Karpas-422 (cell line): ENCODE results near the gene NPEPPS. TPM values are rescaled to one million over a fixed set of nuclear protein-coding genes. Genes with fewer than 3 reads are reported as not detected.
"Not testable (repeated sequence)": the region's sequence is repeated elsewhere in the genome, so short reads cannot be mapped to it uniquely, and the experiment has no call there.

Experiments
- DNase-seq: peaks from one replicate; pipeline ENCODE4 v3.0.0-alpha.2; 2015
- H2AFZ ChIP-seq: fragments of 200-600 bp; sonication (generic); 2 replicates; pipeline ENCODE4 v1.6.1; 2014; ENCODE audit warnings: antibody characterized with exemption, low read length, mixed read lengths
- H3K27ac ChIP-seq: fragments of 200-600 bp; sonication (generic); 2 replicates; pipeline ENCODE4 v1.5.1; 2014; ENCODE audit warnings: mild to moderate bottlenecking, low read length, moderate library complexity
- H3K27me3 ChIP-seq: fragments of 200-600 bp; sonication (generic); 2 replicates; pipeline ENCODE4 v1.6.1; 2014; ENCODE audit warnings: low read length, mixed read lengths
- H3K36me3 ChIP-seq: fragments of 200-600 bp; sonication (generic); 2 replicates; pipeline ENCODE4 v1.6.1; 2014; ENCODE audit warnings: low read length, mixed read lengths; ENCODE audit not compliant: insufficient read depth
- H3K4me1 ChIP-seq: fragments of 200-600 bp; sonication (generic); 2 replicates; pipeline ENCODE4 v1.6.1; 2014; ENCODE audit warnings: mild to moderate bottlenecking, low read length, mixed read lengths
- H3K4me2 ChIP-seq: fragments of 200-600 bp; sonication (generic); 2 replicates; pipeline ENCODE4 v1.6.1; 2014; ENCODE audit warnings: low read length, low read depth, mild to moderate bottlenecking; ENCODE audit not compliant: poor library complexity, severe bottlenecking
- H3K4me3 ChIP-seq: fragments of 200-600 bp; sonication (generic); 2 replicates; pipeline ENCODE4 v1.5.1; 2014; ENCODE audit warnings: mild to moderate bottlenecking, antibody characterized with exemption, low read length, mixed read lengths
- H3K79me2 ChIP-seq: fragments of 200-600 bp; sonication (generic); 2 replicates; pipeline ENCODE4 v1.6.1; 2014; ENCODE audit warnings: mild to moderate bottlenecking, low read length, mixed read lengths
- H3K9ac ChIP-seq: fragments of 200-600 bp; sonication (generic); 2 replicates; pipeline ENCODE4 v1.6.0; 2014; ENCODE audit warnings: low read length
- H3K9me2 ChIP-seq: fragments of 200-600 bp; sonication (generic), shearing (Covaris generic); replicated peaks from 2 replicates; pipeline ENCODE4 v1.6.0; 2014; ENCODE audit warnings: mild to moderate bottlenecking, low read length, moderate library complexity; ENCODE audit not compliant: insufficient read depth
- H3K9me3 ChIP-seq: fragments of 300-700, 200-600 bp; sonication (generic); 2 replicates; pipeline ENCODE4 v1.6.1; 2014; ENCODE audit warnings: low read length, mixed read lengths
- H4K20me1 ChIP-seq: fragments of 200-600 bp; sonication (generic); 2 replicates; pipeline ENCODE4 v1.6.1; 2014; ENCODE audit warnings: mild to moderate bottlenecking, antibody characterized with exemption, low read length, low read depth; ENCODE audit not compliant: insufficient read depth
- total RNA-seq: library from RNA; depleted of rRNA; stranded (reverse); fragments of >200 nt; shearing (Covaris generic); gene quantifications from 2 replicates; pipeline ENCODE4 v1.2.3, GENCODE V29; 2014; ENCODE audit warnings: low replicate concordance

NPEPPS gene
- total RNA-seq, 1 experiment from 2014 or later: 64.4 TPM

DNA sequence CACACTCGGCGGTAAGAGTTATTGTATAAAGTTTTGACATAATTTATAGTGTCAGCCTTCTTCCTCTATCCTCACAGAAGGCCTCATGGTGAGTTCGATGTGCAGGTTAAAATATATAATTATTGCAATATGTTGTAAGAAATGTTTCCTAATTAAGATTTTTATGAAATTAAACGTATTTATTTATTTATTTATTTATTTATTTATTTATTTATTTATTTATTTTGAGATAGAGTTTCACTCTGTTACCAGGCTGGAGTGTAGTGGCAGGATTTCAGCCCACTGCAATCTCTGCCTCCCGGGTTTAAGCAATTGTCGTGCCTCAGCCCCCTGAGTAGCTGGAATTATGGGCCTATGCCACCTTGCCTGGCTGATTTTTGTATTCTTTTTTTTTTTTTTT, 13.4 kb downstream of the NPEPPS start:
- H3K79me2 ChIP-seq: peaks cover 36% of the 10 kb centered on the region
- not testable (repeated sequence) for H3K36me3 ChIP-seq, H4K20me1 ChIP-seq, H3K4me2 ChIP-seq, H2AFZ ChIP-seq, H3K27me3 ChIP-seq, H3K9ac ChIP-seq, H3K9me3 ChIP-seq, H3K4me3 ChIP-seq, H3K27ac ChIP-seq, H3K9me2 ChIP-seq, H3K4me1 ChIP-seq, DNase-seq

DNA sequence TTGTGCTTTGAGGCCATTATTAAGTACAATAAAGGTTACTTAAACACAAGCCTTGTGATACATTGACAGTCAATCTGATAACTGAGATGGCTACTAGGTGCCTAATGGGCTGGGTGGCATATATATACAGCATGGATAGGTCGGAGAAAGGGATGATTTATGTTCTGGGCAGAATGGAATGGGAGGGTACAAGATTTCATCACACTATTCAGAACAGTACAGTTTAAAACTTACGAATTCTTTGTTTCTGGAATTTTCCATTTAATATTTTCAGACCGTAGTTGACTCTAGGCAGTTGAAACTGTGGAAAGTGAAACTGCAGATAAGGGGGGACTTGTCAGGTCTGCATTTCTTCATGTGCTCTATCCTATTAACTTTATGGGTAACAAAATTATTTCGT, 23.8 kb downstream of the NPEPPS start:
- not testable (repeated sequence) for H3K4me1 ChIP-seq, H3K27ac ChIP-seq, H3K36me3 ChIP-seq, H3K9me3 ChIP-seq, H3K4me2 ChIP-seq, H3K9me2 ChIP-seq, H2AFZ ChIP-seq, H4K20me1 ChIP-seq, DNase-seq, H3K4me3 ChIP-seq, H3K9ac ChIP-seq, H3K27me3 ChIP-seq
- peaks cover 23% of the 10 kb centered on the region for H3K79me2 ChIP-seq

DNA sequence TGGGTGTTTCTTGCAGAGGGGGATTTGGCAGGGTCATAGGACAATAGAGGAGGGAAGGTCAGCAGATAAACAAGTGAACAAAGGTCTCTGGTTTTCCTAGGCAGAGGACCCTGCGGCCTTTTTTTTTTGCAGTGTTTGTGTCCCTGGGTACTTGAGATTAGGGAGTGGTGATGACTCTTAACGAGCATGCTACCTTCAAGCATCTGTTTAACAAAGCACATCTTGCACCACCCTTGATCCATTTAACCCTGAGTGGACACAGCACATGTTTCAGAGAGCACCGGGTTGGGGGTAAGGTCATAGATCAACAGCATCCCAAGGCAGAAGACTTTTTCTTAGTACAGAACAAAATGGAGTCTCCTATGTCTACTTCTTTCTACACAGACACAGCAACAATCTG, 25.2 kb downstream of the NPEPPS start:
- DNase-seq, H3K36me3 ChIP-seq, H4K20me1 ChIP-seq, H3K27me3 ChIP-seq, H3K9me3 ChIP-seq, H3K4me3 ChIP-seq, H3K27ac ChIP-seq, H2AFZ ChIP-seq, H3K4me2 ChIP-seq, H3K9me2 ChIP-seq, H3K4me1 ChIP-seq, H3K9ac ChIP-seq: not testable (repeated sequence)
- H3K79me2 ChIP-seq: peaks cover 31% of the 10 kb centered on the region

DNA sequence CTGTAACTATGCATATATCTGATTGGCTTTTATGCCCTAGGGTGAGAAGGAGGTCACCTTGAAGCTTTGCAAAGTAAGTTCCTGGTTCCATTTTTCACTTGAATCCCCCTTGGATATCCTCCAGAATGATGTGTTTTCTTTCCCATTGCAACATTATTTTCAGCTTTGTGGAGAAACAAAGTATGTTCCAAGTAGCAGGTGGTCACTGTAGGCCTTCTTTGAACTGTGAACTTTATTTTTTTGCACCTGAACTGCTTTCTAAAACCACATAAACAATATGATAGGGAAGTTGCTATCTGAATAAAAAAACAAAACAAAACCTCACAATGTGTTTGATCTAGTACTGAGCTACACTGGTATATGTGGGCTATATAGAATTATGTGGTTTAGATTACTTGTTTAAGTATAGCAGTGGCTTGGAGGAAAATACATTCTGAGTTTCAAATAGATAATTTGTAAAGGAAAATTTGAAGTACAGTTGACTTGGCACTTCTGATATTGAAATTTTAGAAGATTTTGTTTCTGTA, 29.7 kb downstream of the NPEPPS start:
- peaks cover 42% of the 10 kb centered on the region for H3K79me2 ChIP-seq

DNA sequence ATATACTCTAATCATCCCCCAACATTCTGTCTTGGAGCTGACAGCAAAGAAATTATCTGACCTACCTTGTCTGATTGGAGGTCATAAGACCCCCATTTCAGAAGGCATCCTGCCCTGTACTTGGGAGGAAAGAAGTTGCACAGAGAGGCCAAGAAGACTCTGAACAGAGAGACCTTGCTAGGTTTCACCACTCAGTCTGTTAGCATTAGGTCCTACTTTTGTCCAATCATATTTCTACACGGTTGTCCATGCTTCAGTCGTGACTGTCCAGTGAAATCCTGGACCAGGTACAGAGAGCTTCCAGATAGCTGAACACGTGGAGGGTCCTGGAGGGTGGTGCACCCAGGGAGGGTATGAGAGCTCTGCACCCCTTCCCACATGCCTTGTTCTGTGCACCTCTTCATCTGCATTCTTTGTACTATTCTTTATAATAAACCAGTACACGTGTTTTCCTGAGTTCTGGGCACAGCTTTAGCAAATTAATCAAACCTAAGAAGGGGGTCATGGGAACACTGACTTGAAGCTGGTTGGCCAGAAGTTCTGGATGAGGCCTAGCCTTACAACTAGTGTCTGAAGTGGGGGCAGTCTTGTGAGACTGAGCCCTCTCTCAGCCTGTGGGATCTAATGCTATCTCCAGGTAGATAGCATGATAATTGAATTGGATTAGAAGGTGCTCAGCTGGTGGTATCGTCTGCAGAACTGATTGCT, 30.9 kb downstream of the NPEPPS start:
- H4K20me1 ChIP-seq, H3K9ac ChIP-seq, DNase-seq, H3K9me3 ChIP-seq, H3K4me3 ChIP-seq, H3K27me3 ChIP-seq, H3K27ac ChIP-seq, H2AFZ ChIP-seq, H3K36me3 ChIP-seq, H3K9me2 ChIP-seq, H3K4me1 ChIP-seq, H3K4me2 ChIP-seq: not testable (repeated sequence)
- H3K79me2 ChIP-seq: peaks cover 45% of the 10 kb centered on the region

More for the DNA sequence above, 29.7 kb downstream of the NPEPPS start:
- not testable (repeated sequence) for H3K9me3 ChIP-seq, H3K4me3 ChIP-seq, DNase-seq, H3K9me2 ChIP-seq, H2AFZ ChIP-seq, H3K4me1 ChIP-seq, H3K27ac ChIP-seq, H3K4me2 ChIP-seq, H3K36me3 ChIP-seq, H4K20me1 ChIP-seq, H3K27me3 ChIP-seq, H3K9ac ChIP-seq

DNA sequence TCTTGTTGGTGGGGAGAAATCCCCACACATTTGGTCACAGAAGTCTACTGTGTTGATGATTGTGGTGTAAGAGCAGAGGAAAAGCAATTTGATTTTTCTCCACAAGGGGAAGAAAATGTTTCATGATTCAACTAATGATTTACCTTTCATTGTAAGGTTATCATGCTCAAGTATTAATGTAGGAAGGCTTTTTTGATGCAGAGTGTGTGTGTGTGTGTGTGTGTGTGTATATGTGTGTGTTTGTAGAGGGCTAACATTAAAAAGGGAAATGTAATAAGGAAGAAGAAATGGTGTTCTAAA, 31.4 kb downstream of the NPEPPS start:
- H3K4me2 ChIP-seq, DNase-seq, H3K27ac ChIP-seq, H3K9me3 ChIP-seq, H3K36me3 ChIP-seq, H3K9ac ChIP-seq, H4K20me1 ChIP-seq, H2AFZ ChIP-seq, H3K9me2 ChIP-seq, H3K27me3 ChIP-seq, H3K4me1 ChIP-seq, H3K4me3 ChIP-seq: not testable (repeated sequence)
- H3K79me2 ChIP-seq: peaks cover 50% of the 10 kb centered on the region

DNA sequence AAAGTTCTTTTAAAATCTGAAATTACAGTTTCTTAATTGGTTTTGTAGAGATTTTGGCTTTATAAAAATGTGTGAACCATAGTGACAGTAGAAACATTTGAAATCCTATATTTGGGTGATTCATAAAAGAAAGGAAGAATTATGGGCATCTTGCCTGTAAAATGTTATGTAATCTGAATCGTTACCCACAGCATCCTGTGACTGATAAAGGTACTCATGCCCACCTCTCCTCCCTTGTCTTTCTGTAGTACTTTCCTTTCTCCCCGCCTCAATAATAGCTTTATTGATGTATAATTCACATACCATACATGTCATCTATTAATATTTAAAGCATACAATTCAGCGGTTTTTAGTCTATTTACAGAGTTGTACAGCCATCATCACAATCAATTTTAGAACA, 36.4 kb downstream of the NPEPPS start:
- not testable (repeated sequence) for H3K4me3 ChIP-seq, H2AFZ ChIP-seq, H3K9me2 ChIP-seq, H4K20me1 ChIP-seq, H3K36me3 ChIP-seq, H3K9ac ChIP-seq, H3K27me3 ChIP-seq, H3K9me3 ChIP-seq, H3K27ac ChIP-seq, H3K4me1 ChIP-seq, H3K4me2 ChIP-seq, DNase-seq
- peaks cover 29% of the 10 kb centered on the region for H3K79me2 ChIP-seq

DNA sequence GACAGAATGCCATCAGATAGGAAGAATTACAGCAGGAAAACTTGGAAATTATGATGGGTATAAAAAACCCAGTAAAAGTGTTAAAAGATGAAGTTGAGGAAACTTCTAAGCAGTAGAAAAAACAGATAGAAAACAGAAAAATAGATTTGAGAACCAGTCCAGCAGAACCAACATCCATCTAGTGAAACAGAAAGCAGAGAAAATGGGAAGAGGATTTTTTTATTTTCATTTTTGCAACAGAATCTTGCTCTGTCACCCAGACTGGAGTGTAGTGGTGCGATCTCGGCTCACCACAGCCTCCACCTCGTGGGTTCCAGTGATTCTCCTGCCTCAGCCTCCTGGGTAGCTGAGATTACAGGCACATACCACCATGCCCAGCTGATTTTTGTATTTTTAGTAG, 41.7 kb downstream of the NPEPPS start:
- not testable (repeated sequence) for H3K4me1 ChIP-seq, H3K36me3 ChIP-seq, H3K9me3 ChIP-seq, H4K20me1 ChIP-seq, H3K27me3 ChIP-seq, H3K27ac ChIP-seq, DNase-seq, H3K9ac ChIP-seq, H2AFZ ChIP-seq, H3K4me2 ChIP-seq, H3K9me2 ChIP-seq, H3K4me3 ChIP-seq
- peaks cover 23% of the 10 kb centered on the region for H3K79me2 ChIP-seq

DNA sequence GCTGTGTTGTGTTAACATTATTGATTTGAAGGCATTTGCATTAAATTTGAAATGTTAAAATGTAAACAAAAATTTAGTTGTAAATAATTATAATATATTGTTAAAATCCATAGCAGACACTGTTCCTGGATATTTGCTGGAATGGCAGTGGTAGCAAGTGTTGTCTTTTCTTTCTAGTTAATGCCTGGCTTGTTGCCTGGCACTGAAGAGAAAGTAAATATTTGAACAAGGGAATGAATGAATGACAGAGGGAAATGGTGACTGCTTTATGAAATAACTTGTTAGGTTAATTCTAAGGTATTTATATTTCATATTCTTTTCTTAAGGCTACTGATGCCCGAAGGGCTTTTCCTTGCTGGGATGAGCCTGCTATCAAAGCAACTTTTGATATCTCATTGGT, 51.5 kb downstream of the NPEPPS start:
- H2AFZ ChIP-seq, H3K36me3 ChIP-seq, H3K9me2 ChIP-seq, H3K9ac ChIP-seq, H3K9me3 ChIP-seq, H4K20me1 ChIP-seq, H3K4me1 ChIP-seq, H3K4me3 ChIP-seq, H3K4me2 ChIP-seq, H3K27ac ChIP-seq, DNase-seq, H3K27me3 ChIP-seq, H3K79me2 ChIP-seq: not testable (repeated sequence)
